GM23338 (cell line): ENCODE measurements around the gene SLC37A1. TPM values are rescaled to one million over a fixed set of nuclear protein-coding genes. Genes with fewer than 3 reads are reported as not detected.

ENCODE experiments used
- ATAC-seq: fragments of 200-7000 bp; cut with Tn5 transposase; 3 replicates; pipeline ENCODE4 v1.9.1; 2020
- DNase-seq: peaks from one replicate; pipeline ENCODE4 v3.0.0-alpha.2; 2015; ENCODE audit warnings: low spot score
- H2AFZ ChIP-seq: fragments of 200-600 bp; sonication (generic); 2 replicates; pipeline ENCODE4 v1.8.0; 2016; ENCODE audit warnings: antibody characterized with exemption, mild to moderate bottlenecking, moderate library complexity
- H3F3A ChIP-seq: fragments of 200-600 bp; sonication (generic); replicated peaks from 2 replicates; pipeline ENCODE4 v1.8.0; 2017; ENCODE audit warnings: antibody characterized with exemption, mixed run types, low read depth
- H3K27ac ChIP-seq: fragments of 200-600 bp; sonication (generic); 2 replicates; pipeline ENCODE4 v1.6.1; 2016; ENCODE audit warnings: low read depth
- H3K27me3 ChIP-seq: fragments of 200-600 bp; sonication (generic); 2 replicates; pipeline ENCODE4 v1.8.0; 2016; ENCODE audit warnings: mild to moderate bottlenecking, mixed run types, moderate library complexity; ENCODE audit not compliant: insufficient read depth
- H3K36me3 ChIP-seq: fragments of 200-600 bp; sonication (generic); 2 replicates; pipeline ENCODE4 v1.8.0; 2016; ENCODE audit warnings: mild to moderate bottlenecking; ENCODE audit not compliant: insufficient read depth
- H3K4me1 ChIP-seq: fragments of 200-600 bp; sonication (generic); 2 replicates; pipeline ENCODE4 v1.8.0; 2016; ENCODE audit warnings: mild to moderate bottlenecking, moderate library complexity; ENCODE audit not compliant: insufficient read depth
- H3K4me2 ChIP-seq: fragments of 200-600 bp; sonication (generic); 2 replicates; pipeline ENCODE4 v1.7.1; 2017; ENCODE audit warnings: mixed run types
- H3K4me3 ChIP-seq: fragments of 200-600 bp; sonication (generic); 2 replicates; pipeline ENCODE4 v1.6.1; 2016; ENCODE audit warnings: mixed run types
- H3K79me2 ChIP-seq: fragments of 200-600 bp; sonication (generic); replicated peaks from 2 replicates; pipeline ENCODE4 v1.8.0; 2017; ENCODE audit warnings: mild to moderate bottlenecking; ENCODE audit not compliant: insufficient read depth
- H3K9me2 ChIP-seq: fragments of 200-600 bp; sonication (generic); 2 replicates; pipeline ENCODE4 v1.8.0; 2017; ENCODE audit not compliant: insufficient read depth
- H4K20me1 ChIP-seq: fragments of 200-600 bp; sonication (generic); replicated peaks from 2 replicates; pipeline ENCODE4 v1.8.0; 2017; ENCODE audit warnings: mild to moderate bottlenecking; ENCODE audit not compliant: insufficient read depth
- H3K27ac Mint-ChIP-seq: 2 replicates; pipeline ENCODE4 v1.8.0; 2020; ENCODE audit warnings: inconsistent platforms, mild to moderate bottlenecking, moderate library complexity, mixed read lengths
- H3K27me3 Mint-ChIP-seq: 3 replicates; pipeline ENCODE4 v1.8.0; 2022; ENCODE audit warnings: low read depth, mild to moderate bottlenecking, moderate library complexity, mixed read lengths, inconsistent platforms; ENCODE audit not compliant: insufficient read depth, poor library complexity
- H3K36me3 Mint-ChIP-seq: 3 replicates; pipeline ENCODE4 v1.8.0; 2021; ENCODE audit warnings: low read depth, mild to moderate bottlenecking, inconsistent platforms, moderate library complexity, mixed read lengths
- H3K4me1 Mint-ChIP-seq: 3 replicates; pipeline ENCODE4 v1.8.0; 2020; ENCODE audit warnings: mild to moderate bottlenecking, inconsistent platforms, mixed read lengths
- H3K4me3 Mint-ChIP-seq: 3 replicates; pipeline ENCODE4 v1.8.0; 2021; ENCODE audit warnings: moderate library complexity, mild to moderate bottlenecking, inconsistent platforms, mixed read lengths
- H3K9me3 Mint-ChIP-seq: 3 replicates; pipeline ENCODE4 v1.8.0; 2020; ENCODE audit warnings: moderate library complexity, mild to moderate bottlenecking, inconsistent platforms, mixed read lengths
- CREB1 ChIP-seq: fragments of 250-450 bp; sonication (Bioruptor Pico); IDR thresholded peaks from 2 replicates; pipeline ENCODE4 v1.5.0; 2020; ENCODE audit warnings: low read depth, mild to moderate bottlenecking, moderate library complexity
- EZH2 ChIP-seq: fragments of 200-600 bp; sonication (generic); IDR thresholded peaks from one replicate; pipeline ENCODE4 v1.8.0; 2017; ENCODE audit warnings: antibody characterized with exemption, mild to moderate bottlenecking, low read depth; ENCODE audit not compliant: unreplicated experiment
- EZH2phosphoT487 ChIP-seq: fragments of 200-600 bp; sonication (generic); IDR thresholded peaks from one replicate; pipeline ENCODE4 v1.8.1; 2018; ENCODE audit warnings: antibody characterized with exemption; ENCODE audit not compliant: unreplicated experiment
- JUNB ChIP-seq: IDR thresholded peaks from one replicate; pipeline ENCODE4 v1.6.1; 2016; ENCODE audit warnings: antibody characterized with exemption; ENCODE audit not compliant: unreplicated experiment
- NANOG ChIP-seq: IDR thresholded peaks from 2 replicates; pipeline ENCODE4 v1.6.1; 2016; ENCODE audit warnings: antibody characterized with exemption, borderline replicate concordance
- POLR2AphosphoS5 ChIP-seq: IDR thresholded peaks from 2 replicates; pipeline ENCODE4 v1.6.1; 2016; ENCODE audit warnings: antibody characterized with exemption, low read depth
- STAT1 ChIP-seq: IDR thresholded peaks from one replicate; pipeline ENCODE4 v1.6.1; 2016; ENCODE audit warnings: antibody characterized with exemption; ENCODE audit not compliant: unreplicated experiment
- ZNF114 ChIP-seq: fragments of 250-450 bp; sonication (Bioruptor Pico); IDR thresholded peaks from 2 replicates; pipeline ENCODE4 v1.5.0; 2020; ENCODE audit warnings: mild to moderate bottlenecking, moderate library complexity
- ZNF331 ChIP-seq: fragments of 250-450 bp; sonication (Bioruptor Pico); IDR thresholded peaks from 2 replicates; pipeline ENCODE4 v1.5.0; 2020; ENCODE audit warnings: low read depth, mild to moderate bottlenecking, moderate library complexity
- polyA plus RNA-seq: library from polyadenylated mRNA; unstranded; fragments of >200 nt; fragmentation: Nextera tagmentation; extraction: Ambion mirVana; gene quantifications from 2 replicates; pipeline ENCODE4 v1.2.1, GENCODE V29; 2016
- total RNA-seq: library from RNA; depleted of rRNA; stranded (reverse); fragments of >200 nt; shearing (Covaris generic); gene quantifications from 2 replicates; pipeline ENCODE4 v1.2.3, GENCODE V29; 2014
- TF ChIP-seq, protein P1 (sequence below), 2 experiments: fragments of 200-600 bp in 1 of 2; sonication (generic) in 1 of 2; conservative IDR thresholded peaks; 2 replicates each; pipeline versions ENCODE4 v1.5.1 to v1.6.1; 2016 to 2017; ENCODE audit warnings: antibody characterized with exemption in 2 of 2, low read depth in 2 of 2, mild to moderate bottlenecking in 2 of 2, moderate library complexity in 1 of 2
- TF ChIP-seq, protein P2 (sequence below): fragments of 250-450 bp; sonication (Bioruptor Pico); IDR thresholded peaks from 2 replicates; pipeline ENCODE4 v1.5.0; 2020; ENCODE audit warnings: mild to moderate bottlenecking, moderate library complexity
- TF ChIP-seq, protein P3 (sequence below): IDR thresholded peaks from one replicate; pipeline ENCODE4 v1.6.1; 2018; ENCODE audit warnings: antibody characterized with exemption; ENCODE audit not compliant: unreplicated experiment
- TF ChIP-seq, protein P4 (sequence below): IDR thresholded peaks from 2 replicates; pipeline ENCODE4 v1.6.1; 2016; ENCODE audit warnings: antibody characterized with exemption

The SLC37A1 gene
- total and polyA plus RNA-seq, 2 experiments from 2014 or later, result 14.0 to 30.3 TPM

DNA sequence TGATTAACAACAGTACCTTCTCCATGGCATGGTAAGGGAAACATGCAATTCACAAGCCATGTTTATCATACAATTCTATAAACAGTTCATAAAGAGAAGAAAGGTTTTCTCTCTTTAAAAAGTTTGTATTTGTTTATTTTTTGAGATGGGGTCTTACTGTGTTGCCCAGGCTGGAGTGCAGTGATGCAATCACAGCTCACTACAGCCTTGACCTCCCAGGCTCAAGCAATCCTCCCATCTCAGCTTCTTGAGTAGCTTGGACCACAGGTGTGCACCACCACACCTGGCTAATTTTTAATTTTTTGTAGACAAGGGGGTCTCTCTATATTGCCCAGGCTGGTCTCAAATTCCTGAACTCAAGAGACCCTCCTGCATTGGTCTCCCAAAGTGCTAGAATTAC lies 28.0 kb downstream of the SLC37A1 start:
- no peaks in the 10 kb centered on the region for H3K79me2 ChIP-seq
- TF ChIP-seq EZH2, result no peak
- no peak for TF ChIP-seq ZNF114 (CRISPR knock-in tag)
- TF ChIP-seq NANOG, result no peak
- no peak for TF ChIP-seq CREB1
- TF ChIP-seq, protein P1, sequence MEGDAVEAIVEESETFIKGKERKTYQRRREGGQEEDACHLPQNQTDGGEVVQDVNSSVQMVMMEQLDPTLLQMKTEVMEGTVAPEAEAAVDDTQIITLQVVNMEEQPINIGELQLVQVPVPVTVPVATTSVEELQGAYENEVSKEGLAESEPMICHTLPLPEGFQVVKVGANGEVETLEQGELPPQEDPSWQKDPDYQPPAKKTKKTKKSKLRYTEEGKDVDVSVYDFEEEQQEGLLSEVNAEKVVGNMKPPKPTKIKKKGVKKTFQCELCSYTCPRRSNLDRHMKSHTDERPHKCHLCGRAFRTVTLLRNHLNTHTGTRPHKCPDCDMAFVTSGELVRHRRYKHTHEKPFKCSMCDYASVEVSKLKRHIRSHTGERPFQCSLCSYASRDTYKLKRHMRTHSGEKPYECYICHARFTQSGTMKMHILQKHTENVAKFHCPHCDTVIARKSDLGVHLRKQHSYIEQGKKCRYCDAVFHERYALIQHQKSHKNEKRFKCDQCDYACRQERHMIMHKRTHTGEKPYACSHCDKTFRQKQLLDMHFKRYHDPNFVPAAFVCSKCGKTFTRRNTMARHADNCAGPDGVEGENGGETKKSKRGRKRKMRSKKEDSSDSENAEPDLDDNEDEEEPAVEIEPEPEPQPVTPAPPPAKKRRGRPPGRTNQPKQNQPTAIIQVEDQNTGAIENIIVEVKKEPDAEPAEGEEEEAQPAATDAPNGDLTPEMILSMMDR (conservative IDR thresholded peaks at IDR 0.05; ENCODE audit: low read depth in 2 of 2), result no peak
- no peak for TF ChIP-seq STAT1
- TF ChIP-seq EZH2phosphoT487, result no peak
- TF ChIP-seq JUNB, result no peak
- no peak for TF ChIP-seq ZNF331
- TF ChIP-seq POLR2AphosphoS5, result no peak
- TF ChIP-seq, protein P2, sequence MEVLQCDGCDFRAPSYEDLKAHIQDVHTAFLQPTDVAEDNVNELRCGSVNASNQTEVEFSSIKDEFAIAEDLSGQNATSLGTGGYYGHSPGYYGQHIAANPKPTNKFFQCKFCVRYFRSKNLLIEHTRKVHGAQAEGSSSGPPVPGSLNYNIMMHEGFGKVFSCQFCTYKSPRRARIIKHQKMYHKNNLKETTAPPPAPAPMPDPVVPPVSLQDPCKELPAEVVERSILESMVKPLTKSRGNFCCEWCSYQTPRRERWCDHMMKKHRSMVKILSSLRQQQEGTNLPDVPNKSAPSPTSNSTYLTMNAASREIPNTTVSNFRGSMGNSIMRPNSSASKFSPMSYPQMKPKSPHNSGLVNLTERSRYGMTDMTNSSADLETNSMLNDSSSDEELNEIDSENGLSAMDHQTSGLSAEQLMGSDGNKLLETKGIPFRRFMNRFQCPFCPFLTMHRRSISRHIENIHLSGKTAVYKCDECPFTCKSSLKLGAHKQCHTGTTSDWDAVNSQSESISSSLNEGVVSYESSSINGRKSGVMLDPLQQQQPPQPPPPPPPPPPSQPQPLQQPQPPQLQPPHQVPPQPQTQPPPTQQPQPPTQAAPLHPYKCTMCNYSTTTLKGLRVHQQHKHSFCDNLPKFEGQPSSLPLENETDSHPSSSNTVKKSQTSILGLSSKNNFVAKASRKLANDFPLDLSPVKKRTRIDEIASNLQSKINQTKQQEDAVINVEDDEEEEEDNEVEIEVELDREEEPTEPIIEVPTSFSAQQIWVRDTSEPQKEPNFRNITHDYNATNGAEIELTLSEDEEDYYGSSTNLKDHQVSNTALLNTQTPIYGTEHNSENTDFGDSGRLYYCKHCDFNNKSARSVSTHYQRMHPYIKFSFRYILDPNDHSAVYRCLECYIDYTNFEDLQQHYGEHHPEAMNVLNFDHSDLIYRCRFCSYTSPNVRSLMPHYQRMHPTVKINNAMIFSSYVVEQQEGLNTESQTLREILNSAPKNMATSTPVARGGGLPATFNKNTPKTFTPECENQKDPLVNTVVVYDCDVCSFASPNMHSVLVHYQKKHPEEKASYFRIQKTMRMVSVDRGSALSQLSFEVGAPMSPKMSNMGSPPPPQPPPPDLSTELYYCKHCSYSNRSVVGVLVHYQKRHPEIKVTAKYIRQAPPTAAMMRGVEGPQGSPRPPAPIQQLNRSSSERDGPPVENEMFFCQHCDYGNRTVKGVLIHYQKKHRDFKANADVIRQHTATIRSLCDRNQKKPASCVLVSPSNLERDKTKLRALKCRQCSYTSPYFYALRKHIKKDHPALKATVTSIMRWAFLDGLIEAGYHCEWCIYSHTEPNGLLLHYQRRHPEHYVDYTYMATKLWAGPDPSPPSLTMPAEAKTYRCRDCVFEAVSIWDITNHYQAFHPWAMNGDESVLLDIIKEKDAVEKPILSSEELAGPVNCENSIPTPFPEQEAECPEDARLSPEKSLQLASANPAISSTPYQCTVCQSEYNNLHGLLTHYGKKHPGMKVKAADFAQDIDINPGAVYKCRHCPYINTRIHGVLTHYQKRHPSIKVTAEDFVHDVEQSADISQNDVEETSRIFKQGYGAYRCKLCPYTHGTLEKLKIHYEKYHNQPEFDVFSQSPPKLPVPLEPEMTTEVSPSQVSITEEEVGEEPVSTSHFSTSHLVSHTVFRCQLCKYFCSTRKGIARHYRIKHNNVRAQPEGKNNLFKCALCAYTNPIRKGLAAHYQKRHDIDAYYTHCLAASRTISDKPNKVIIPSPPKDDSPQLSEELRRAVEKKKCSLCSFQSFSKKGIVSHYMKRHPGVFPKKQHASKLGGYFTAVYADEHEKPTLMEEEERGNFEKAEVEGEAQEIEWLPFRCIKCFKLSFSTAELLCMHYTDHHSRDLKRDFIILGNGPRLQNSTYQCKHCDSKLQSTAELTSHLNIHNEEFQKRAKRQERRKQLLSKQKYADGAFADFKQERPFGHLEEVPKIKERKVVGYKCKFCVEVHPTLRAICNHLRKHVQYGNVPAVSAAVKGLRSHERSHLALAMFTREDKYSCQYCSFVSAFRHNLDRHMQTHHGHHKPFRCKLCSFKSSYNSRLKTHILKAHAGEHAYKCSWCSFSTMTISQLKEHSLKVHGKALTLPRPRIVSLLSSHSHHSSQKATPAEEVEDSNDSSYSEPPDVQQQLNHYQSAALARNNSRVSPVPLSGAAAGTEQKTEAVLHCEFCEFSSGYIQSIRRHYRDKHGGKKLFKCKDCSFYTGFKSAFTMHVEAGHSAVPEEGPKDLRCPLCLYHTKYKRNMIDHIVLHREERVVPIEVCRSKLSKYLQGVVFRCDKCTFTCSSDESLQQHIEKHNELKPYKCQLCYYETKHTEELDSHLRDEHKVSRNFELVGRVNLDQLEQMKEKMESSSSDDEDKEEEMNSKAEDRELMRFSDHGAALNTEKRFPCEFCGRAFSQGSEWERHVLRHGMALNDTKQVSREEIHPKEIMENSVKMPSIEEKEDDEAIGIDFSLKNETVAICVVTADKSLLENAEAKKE, result no peak
- TF ChIP-seq, protein P3, sequence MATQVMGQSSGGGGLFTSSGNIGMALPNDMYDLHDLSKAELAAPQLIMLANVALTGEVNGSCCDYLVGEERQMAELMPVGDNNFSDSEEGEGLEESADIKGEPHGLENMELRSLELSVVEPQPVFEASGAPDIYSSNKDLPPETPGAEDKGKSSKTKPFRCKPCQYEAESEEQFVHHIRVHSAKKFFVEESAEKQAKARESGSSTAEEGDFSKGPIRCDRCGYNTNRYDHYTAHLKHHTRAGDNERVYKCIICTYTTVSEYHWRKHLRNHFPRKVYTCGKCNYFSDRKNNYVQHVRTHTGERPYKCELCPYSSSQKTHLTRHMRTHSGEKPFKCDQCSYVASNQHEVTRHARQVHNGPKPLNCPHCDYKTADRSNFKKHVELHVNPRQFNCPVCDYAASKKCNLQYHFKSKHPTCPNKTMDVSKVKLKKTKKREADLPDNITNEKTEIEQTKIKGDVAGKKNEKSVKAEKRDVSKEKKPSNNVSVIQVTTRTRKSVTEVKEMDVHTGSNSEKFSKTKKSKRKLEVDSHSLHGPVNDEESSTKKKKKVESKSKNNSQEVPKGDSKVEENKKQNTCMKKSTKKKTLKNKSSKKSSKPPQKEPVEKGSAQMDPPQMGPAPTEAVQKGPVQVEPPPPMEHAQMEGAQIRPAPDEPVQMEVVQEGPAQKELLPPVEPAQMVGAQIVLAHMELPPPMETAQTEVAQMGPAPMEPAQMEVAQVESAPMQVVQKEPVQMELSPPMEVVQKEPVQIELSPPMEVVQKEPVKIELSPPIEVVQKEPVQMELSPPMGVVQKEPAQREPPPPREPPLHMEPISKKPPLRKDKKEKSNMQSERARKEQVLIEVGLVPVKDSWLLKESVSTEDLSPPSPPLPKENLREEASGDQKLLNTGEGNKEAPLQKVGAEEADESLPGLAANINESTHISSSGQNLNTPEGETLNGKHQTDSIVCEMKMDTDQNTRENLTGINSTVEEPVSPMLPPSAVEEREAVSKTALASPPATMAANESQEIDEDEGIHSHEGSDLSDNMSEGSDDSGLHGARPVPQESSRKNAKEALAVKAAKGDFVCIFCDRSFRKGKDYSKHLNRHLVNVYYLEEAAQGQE, result no peak
- TF ChIP-seq, protein P4, sequence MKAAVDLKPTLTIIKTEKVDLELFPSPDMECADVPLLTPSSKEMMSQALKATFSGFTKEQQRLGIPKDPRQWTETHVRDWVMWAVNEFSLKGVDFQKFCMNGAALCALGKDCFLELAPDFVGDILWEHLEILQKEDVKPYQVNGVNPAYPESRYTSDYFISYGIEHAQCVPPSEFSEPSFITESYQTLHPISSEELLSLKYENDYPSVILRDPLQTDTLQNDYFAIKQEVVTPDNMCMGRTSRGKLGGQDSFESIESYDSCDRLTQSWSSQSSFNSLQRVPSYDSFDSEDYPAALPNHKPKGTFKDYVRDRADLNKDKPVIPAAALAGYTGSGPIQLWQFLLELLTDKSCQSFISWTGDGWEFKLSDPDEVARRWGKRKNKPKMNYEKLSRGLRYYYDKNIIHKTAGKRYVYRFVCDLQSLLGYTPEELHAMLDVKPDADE, result no peak
- no peaks in the 10 kb centered on the region for H3K27me3 ChIP-seq
- peaks cover 12% of the 10 kb centered on the region for H4K20me1 ChIP-seq
- H3K4me1 Mint-ChIP-seq, result peaks cover 4% of the 10 kb centered on the region
- peaks cover 3% of the 10 kb centered on the region for H3K36me3 ChIP-seq
- H2AFZ ChIP-seq, result no peak overlapping the region
- H3K27ac Mint-ChIP-seq, result no peak overlapping the region
- peaks cover 45% of the 10 kb centered on the region for H3K36me3 Mint-ChIP-seq
- H3K27me3 Mint-ChIP-seq, result peaks cover 3% of the 10 kb centered on the region
- H3K9me3 Mint-ChIP-seq, result no peaks in the 10 kb centered on the region
- H3K9me2 ChIP-seq, result no peaks in the 10 kb centered on the region
- no peaks in the 10 kb centered on the region for H3K4me1 ChIP-seq
- no peak overlapping the region for H3K4me2 ChIP-seq
- ATAC-seq (no peak), DNase-seq (no peak)
- no peak overlapping the region for H3K4me3 ChIP-seq
- no peak overlapping the region for H3K4me3 Mint-ChIP-seq
- H3K27ac ChIP-seq, result no peak overlapping the region
- no peaks in the 10 kb centered on the region for H3F3A ChIP-seq
